GM12878 (cell line): Measurements from ENCODE around the gene GLI2. TPM values are rescaled to one million over a fixed set of nuclear protein-coding genes. Genes with fewer than 3 reads are reported as not detected.

Experiments
- ATAC-seq: fragments of 200-7000 bp; cut with Tn5 transposase; 3 replicates; pipeline ENCODE4 v1.9.1; 2020; ENCODE audit warnings: mild to moderate bottlenecking, moderate library complexity
- BruUV-seq: library from RNA; stranded (reverse); fragments of 400-500 nt; replicated peaks from 2 replicates; lab custom pipeline; 2021; lab: Mats Ljungman, UMichigan
- CTCF ChIA-PET: fragments of 300-600 bp; sonication (Branson Sonifier 250); formaldehyde crosslinking; extraction: SDS; loops from one replicate; lab custom pipeline; 2021; ENCODE audit warnings: inconsistent platforms; lab: Yijun Ruan, JAX
- POLR2A ChIA-PET: fragments of 350-600 bp; formaldehyde crosslinking; extraction: SDS; loops from one replicate; lab custom pipeline; 2021; ENCODE audit warnings: inconsistent platforms; lab: Charles Lee
- RAD21 ChIA-PET: fragments of 300-600 bp; sonication (Branson Sonifier 250); formaldehyde crosslinking; loops from one replicate; lab custom pipeline; 2023; ENCODE audit warnings: antibody characterized with exemption; ENCODE audit not compliant: unreplicated experiment; lab: Charles Lee
- SMC1A ChIA-PET: fragments of 300-600 bp; sonication (Branson Sonifier 250); formaldehyde crosslinking; loops from one replicate; lab custom pipeline; 2023; ENCODE audit not compliant: unreplicated experiment, uncharacterized antibody; lab: Charles Lee
- DNase-seq: peaks from one replicate; pipeline ENCODE4 v3.0.0-alpha.2; 2011; ENCODE audit warnings: low read depth, low spot score
- FAIRE-seq: peaks from 3 replicates; lab custom pipeline; 2011; peaks lifted over from hg19 to GRCh38; lab: Jason Lieb, UNC
- H2AFZ ChIP-seq: 2 replicates; pipeline ENCODE4 v1.6.0; 2011; ENCODE audit warnings: low read depth, low read length, control low read depth; ENCODE audit not compliant: control insufficient read depth
- H3K27ac ChIP-seq: 2 replicates; pipeline ENCODE4 v1.5.1; 2011; ENCODE audit warnings: control low read depth; ENCODE audit not compliant: control insufficient read depth, insufficient read depth
- H3K27me3 ChIP-seq, 2 experiments: replicated peaks in 1 of 2; 2 replicates each; pipeline versions ENCODE4 v1.6.0 to v1.6.1; 2011; ENCODE audit warnings: low read length in 1 of 2; ENCODE audit not compliant: control insufficient read depth in 2 of 2, insufficient read depth in 2 of 2
- H3K36me3 ChIP-seq, 2 experiments: 2 replicates each; pipeline ENCODE4 v1.5.1; 2011; ENCODE audit warnings: low read length in 1 of 2; ENCODE audit not compliant: control insufficient read depth in 2 of 2, insufficient read depth in 2 of 2
- H3K4me1 ChIP-seq: 2 replicates; pipeline ENCODE4 v1.6.1; 2011; ENCODE audit warnings: mild to moderate bottlenecking, low read length, moderate library complexity, mixed read lengths; ENCODE audit not compliant: control insufficient read depth, insufficient read depth
- H3K4me2 ChIP-seq: 2 replicates; pipeline ENCODE4 v1.6.0; 2011; ENCODE audit warnings: control low read depth; ENCODE audit not compliant: control insufficient read depth, insufficient read depth
- H3K4me3 ChIP-seq: fragments of 200-600 bp; sonication (generic); 2 replicates; pipeline ENCODE4 v1.5.1; 2016
- H3K79me2 ChIP-seq: 2 replicates; pipeline ENCODE4 v1.6.0; 2011; ENCODE audit warnings: low read length; ENCODE audit not compliant: control insufficient read depth, insufficient read depth
- H3K9ac ChIP-seq: 2 replicates; pipeline ENCODE4 v1.8.0; 2011; ENCODE audit warnings: low read length, control low read depth, mixed read lengths; ENCODE audit not compliant: control insufficient read depth, insufficient read depth
- H3K9me3 ChIP-seq: replicated peaks from 3 replicates; pipeline ENCODE4 v1.5.1; 2011; ENCODE audit warnings: mild to moderate bottlenecking, low read length; ENCODE audit not compliant: control insufficient read depth, insufficient read depth
- H4K20me1 ChIP-seq: 2 replicates; pipeline ENCODE4 v1.6.0; 2011; ENCODE audit not compliant: control insufficient read depth, insufficient read depth
- CTCF ChIP-seq, 3 experiments: IDR thresholded peaks in 2 of 3; conservative IDR thresholded peaks in 1 of 3; 2 replicates each; pipeline ENCODE4 v1.5.1; 2011; ENCODE audit warnings: low read depth in 3 of 3, low read length in 3 of 3, mild to moderate bottlenecking in 3 of 3, control low read depth in 2 of 3, moderate library complexity in 2 of 3, inconsistent platforms in 1 of 3, mixed read lengths in 1 of 3; ENCODE audit not compliant: control insufficient read depth in 2 of 3, insufficient read depth in 1 of 3; ENCODE audit errors: extremely low read depth in 1 of 3
- FOXK2 ChIP-seq: fragments of 450-650 bp; IDR thresholded peaks from 2 replicates; pipeline ENCODE4 v1.6.1; 2017; ENCODE audit warnings: mild to moderate bottlenecking, moderate library complexity
- REST ChIP-seq: IDR thresholded peaks from 2 replicates; pipeline ENCODE4 v1.6.1; 2012; ENCODE audit warnings: mild to moderate bottlenecking, low read depth, low read length
- RFX5 ChIP-seq: IDR thresholded peaks from 2 replicates; pipeline ENCODE4 v1.6.1; 2011; ENCODE audit warnings: low read depth, low read length, improper control_type of control experiment
- WGBS: methylation state at CpG from one replicate; pipeline ENCODE4 v1.1.6; 2016; ENCODE audit warnings: low lambda C conversion rate; ENCODE audit not compliant: insufficient replicate concordance, insufficient coverage; ENCODE audit errors: missing lambda C conversion rate; 5-methylcytosine and 5-hydroxymethylcytosine counted together
- in situ Hi-C: fragments of 300-500 bp; cut with MboI; formaldehyde crosslinking; loops from 9 replicates; pipeline ENCODE4 v1.14.3; 2018; ENCODE audit warnings: mixed read lengths
- intact Hi-C: fragments of 100-400 bp; cut with micrococcal nuclease; formaldehyde crosslinking; loops from one replicate; pipeline ENCODE4 v1.14.2; 2022; ENCODE audit not compliant: unreplicated experiment
- polyA plus RNA-seq, 11 experiments: library from polyadenylated mRNA; depleted of rRNA in 4 of 11; unstranded in 6 of 11; stranded (reverse) in 5 of 11; fragments of >200 nt; fragmentation: Nextera tagmentation in 4 of 11; fragmentation: Illumina TruSeq in 1 of 11; extraction: Ambion mirVana in 4 of 11; extraction: Trizol in 1 of 11; gene quantifications; 1 replicate in 1 of 11; 2 replicates in 10 of 11; pipeline versions ENCODE4 v1.2.1 to v1.2.3, GENCODE V29; 2011 to 2016; ENCODE audit warnings: inconsistent platforms in 2 of 11, missing spikeins in 2 of 11, low read depth in 1 of 11
- total RNA-seq, 4 experiments: library from RNA; depleted of rRNA in 3 of 4; stranded (reverse); fragments of >200 nt in 3 of 4; fragmentation: Illumina TruSeq in 1 of 4; extraction: Trizol in 1 of 4; gene quantifications; 2 replicates each; pipeline versions ENCODE4 v1.2.1 to v1.2.3, GENCODE V29; 2013 to 2021

GLI2 gene
- total and polyA plus RNA-seq, 10 of the 15 experiments (the other 5 are each of a cell fraction or from before 2014, with no cell fraction given): 0.01 TPM; not detected in 9

- Histone ChIP-seq H4K20me1 (no peaks in the 10 kb centered on the region), H3K79me2 (no peaks in the 10 kb centered on the region), H3K9ac (no peak overlapping the region), H3K27me3 (peaks cover under 1 to 4% of the 10 kb centered on the region in 2 experiments; a peak in 2 of 4 replicates), H2AFZ (no peak overlapping the region), H3K36me3 (no peaks in the 10 kb centered on the region), H3K4me1 (no peaks in the 10 kb centered on the region), H3K9me3 (no peaks in the 10 kb centered on the region), H3K4me2 (no peak overlapping the region), H3K4me3 (no peak overlapping the region), H3K27ac (no peak overlapping the region)
- intact Hi-C loops (no loop called here), in situ Hi-C loops (no loop called here)
- DNase-seq (no peak), FAIRE-seq (no peak), ATAC-seq (no peak)
- CTCF ChIA-PET: no interaction called here
- RAD21 ChIA-PET: no interaction called here
- SMC1A ChIA-PET: no interaction called here
- POLR2A ChIA-PET: no interaction called here
- WGBS: 41% methylated on average over 27 of the region's 27 CpGs
- no peak for TF ChIP-seq RFX5
- no peak for TF ChIP-seq CTCF (IDR thresholded peaks at IDR 0.05 in 2 of 3, conservative IDR thresholded peaks at IDR 0.05 in 1 of 3; ENCODE audit: control insufficient read depth in 2 of 3, extremely low read depth in 1 of 3, insufficient read depth in 1 of 3, low read depth in 3 of 3, low read length in 3 of 3)
- TF ChIP-seq REST: no peak
- no peak for TF ChIP-seq FOXK2
- no TSS peak for BruUV-seq
Observed at GRCh38 chr2:120765678-120766469, 30.2 kb downstream of the GLI2 start.
